SK-N-MC (cell line): ENCODE data around the gene LIN52.

Experiments
- EZH2 ChIP-seq: fragments of 200-600 bp; sonication (generic); IDR thresholded peaks from one replicate; pipeline ENCODE4 v1.6.1; 2017; ENCODE audit warnings: antibody characterized with exemption
- FOXP2 ChIP-seq: optimal IDR thresholded peaks from 2 replicates; pipeline ENCODE3; 2011; ENCODE audit warnings: mild to moderate bottlenecking, moderate library complexity; ENCODE audit not compliant: insufficient read depth; ENCODE audit errors: extremely low read length, control extremely low read depth
- POLR2AphosphoS5 ChIP-seq: IDR thresholded peaks from 2 replicates; pipeline ENCODE4 v1.6.1; 2012; ENCODE audit warnings: mild to moderate bottlenecking, low read depth, low read length, borderline replicate concordance

GRCh38 chr14:74207943-74208342 lies 123.2 kb downstream of the LIN52 start:
- TF ChIP-seq EZH2 = no peak
- no peak for TF ChIP-seq POLR2AphosphoS5
- no peak for TF ChIP-seq FOXP2
